SK-N-SH (cell line): Measurements from ENCODE around the gene HYAL3.

ENCODE experiments used
- POLR2AphosphoS5 ChIP-seq: IDR thresholded peaks from 2 replicates; pipeline ENCODE4 v1.6.1; 2012; ENCODE audit warnings: low read depth, low read length
- TF ChIP-seq, protein P1 (sequence below): fragments of 200-600 bp; sonication (generic); IDR thresholded peaks from 2 replicates; pipeline ENCODE4 v1.6.1; 2017; ENCODE audit warnings: antibody characterized with exemption, mild to moderate bottlenecking, moderate library complexity

DNA sequence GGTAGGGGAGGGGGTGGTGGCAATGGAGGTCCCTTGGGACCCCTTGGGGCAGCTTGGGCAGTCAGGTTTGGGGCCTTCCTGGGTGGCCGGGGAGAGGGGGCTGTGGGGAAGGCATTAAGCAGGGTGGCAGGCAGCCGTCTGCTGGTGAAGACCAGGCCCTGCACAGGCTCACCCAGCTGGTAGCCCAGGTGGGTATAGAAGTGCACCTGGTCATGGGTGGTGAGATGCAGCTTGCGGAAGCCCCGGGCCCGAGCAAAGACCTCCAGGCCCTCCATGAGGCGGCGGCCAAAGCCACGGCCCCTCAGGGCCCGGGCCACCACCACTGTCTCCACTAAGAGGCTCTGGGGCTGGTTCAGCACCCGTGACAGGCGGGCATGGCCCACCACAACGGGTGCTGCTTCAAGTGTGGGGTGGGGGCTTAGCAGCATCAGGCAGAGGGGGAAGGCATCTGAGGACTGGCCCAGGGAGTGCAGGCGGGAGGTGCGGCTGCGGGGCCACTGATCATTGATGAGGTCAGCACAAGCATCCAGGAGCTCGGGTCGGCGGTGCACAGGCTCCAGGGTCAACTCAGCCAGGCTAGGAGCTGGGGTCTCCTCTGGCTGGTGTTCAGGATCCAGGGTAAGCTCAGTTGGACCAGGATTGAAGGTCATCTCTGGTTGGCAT, 2.4 kb downstream of the HYAL3 start:
- no peak for TF ChIP-seq POLR2AphosphoS5
- TF ChIP-seq, protein P1, sequence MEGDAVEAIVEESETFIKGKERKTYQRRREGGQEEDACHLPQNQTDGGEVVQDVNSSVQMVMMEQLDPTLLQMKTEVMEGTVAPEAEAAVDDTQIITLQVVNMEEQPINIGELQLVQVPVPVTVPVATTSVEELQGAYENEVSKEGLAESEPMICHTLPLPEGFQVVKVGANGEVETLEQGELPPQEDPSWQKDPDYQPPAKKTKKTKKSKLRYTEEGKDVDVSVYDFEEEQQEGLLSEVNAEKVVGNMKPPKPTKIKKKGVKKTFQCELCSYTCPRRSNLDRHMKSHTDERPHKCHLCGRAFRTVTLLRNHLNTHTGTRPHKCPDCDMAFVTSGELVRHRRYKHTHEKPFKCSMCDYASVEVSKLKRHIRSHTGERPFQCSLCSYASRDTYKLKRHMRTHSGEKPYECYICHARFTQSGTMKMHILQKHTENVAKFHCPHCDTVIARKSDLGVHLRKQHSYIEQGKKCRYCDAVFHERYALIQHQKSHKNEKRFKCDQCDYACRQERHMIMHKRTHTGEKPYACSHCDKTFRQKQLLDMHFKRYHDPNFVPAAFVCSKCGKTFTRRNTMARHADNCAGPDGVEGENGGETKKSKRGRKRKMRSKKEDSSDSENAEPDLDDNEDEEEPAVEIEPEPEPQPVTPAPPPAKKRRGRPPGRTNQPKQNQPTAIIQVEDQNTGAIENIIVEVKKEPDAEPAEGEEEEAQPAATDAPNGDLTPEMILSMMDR: no peak
